HCT116 (cell line): ENCODE measurements around the gene PFKM. TPM values are rescaled to one million over a fixed set of nuclear protein-coding genes. Genes with fewer than 3 reads are reported as not detected.

Experiments
- ATAC-seq: fragments of 200-7000 bp; cut with Tn5 transposase; 2 replicates; pipeline ENCODE4 v1.9.1; 2020; ENCODE audit warnings: mild to moderate bottlenecking, moderate library complexity
- BruUV-seq: library from RNA; stranded (reverse); fragments of 400-500 nt; replicated peaks from 2 replicates; lab custom pipeline; 2021; lab: Mats Ljungman, UMichigan
- CTCF ChIA-PET: fragments of 300-600 bp; sonication (Branson Sonifier 250); formaldehyde crosslinking; loops from one replicate; lab custom pipeline; 2021; ENCODE audit warnings: antibody characterized with exemption; lab: Charles Lee
- POLR2A ChIA-PET: fragments of 300-600, 350-600 bp; sonication (Branson Sonifier 250); formaldehyde crosslinking; loops from one replicate; lab custom pipeline; 2021; ENCODE audit warnings: antibody characterized with exemption; lab: Charles Lee
- RAD21 ChIA-PET, 2 experiments: fragments of 300-600 bp; sonication (Branson Sonifier 250); formaldehyde crosslinking; loops; one replicate each; lab custom pipeline; 2023; ENCODE audit warnings: low total read pairs in 2 of 2; ENCODE audit not compliant: uncharacterized antibody in 2 of 2, unreplicated experiment in 2 of 2, low non-redundant PET in 1 of 2; lab: Charles Lee
- DNase-seq: peaks from one replicate; pipeline ENCODE4 v3.0.0-alpha.2; 2010; ENCODE audit warnings: low read depth, low spot score
- H2AFZ ChIP-seq: fragments of 200-600 bp; shearing (Covaris generic), sonication (generic); 2 replicates; pipeline ENCODE4 v1.6.1; 2017; ENCODE audit warnings: low read depth, mixed run types, mixed read lengths, antibody characterized with exemption, low read length; ENCODE audit not compliant: poor library complexity, severe bottlenecking
- H3K27ac ChIP-seq: 2 replicates; pipeline ENCODE4 v1.5.1; 2012; ENCODE audit warnings: low read depth, low read length
- H3K27me3 ChIP-seq: fragments of 200-600 bp; sonication (generic); 2 replicates; pipeline ENCODE4 v1.6.1; 2016; ENCODE audit warnings: mixed run types, low read length, mixed read lengths; ENCODE audit not compliant: insufficient read depth
- H3K36me3 ChIP-seq, 2 experiments: fragments of 200-500 bp in 1 of 2; fragments of 200-600 bp in 1 of 2; sonication (Bioruptor generic) in 1 of 2; sonication (generic) in 1 of 2; 2 replicates each; pipeline versions ENCODE4 v1.5.1 to v1.6.1; 2014 to 2016; ENCODE audit warnings: low read length in 2 of 2, inconsistent platforms in 1 of 2, mixed read lengths in 1 of 2, mixed run types in 1 of 2; ENCODE audit not compliant: insufficient read depth in 2 of 2, control insufficient read depth in 1 of 2
- H3K4me1 ChIP-seq, 2 experiments: fragments of 200-600 bp in 1 of 2; sonication (generic) in 1 of 2; 2 replicates each; pipeline versions ENCODE4 v1.5.1 to v1.6.1; 2012 to 2017; ENCODE audit warnings: low read length in 2 of 2, inconsistent platforms in 1 of 2, mild to moderate bottlenecking in 1 of 2, mixed read lengths in 1 of 2, mixed run types in 1 of 2, moderate library complexity in 1 of 2; ENCODE audit not compliant: insufficient read depth in 2 of 2, control insufficient read depth in 1 of 2
- H3K4me2 ChIP-seq: fragments of 200-600 bp; sonication (generic); 2 replicates; pipeline ENCODE4 v1.6.1; 2017; ENCODE audit warnings: mixed run types, low read length, mixed read lengths
- H3K4me3 ChIP-seq, 2 experiments: fragments of 200-600 bp in 1 of 2; sonication (generic) in 1 of 2; replicated peaks in 1 of 2; 2 replicates each; pipeline ENCODE4 v1.5.1; 2011 to 2016; ENCODE audit warnings: low read length in 2 of 2, control low read depth in 1 of 2, low read depth in 1 of 2, mild to moderate bottlenecking in 1 of 2, mixed read lengths in 1 of 2, mixed run types in 1 of 2
- H3K79me2 ChIP-seq: fragments of 200-600 bp; sonication (generic); 2 replicates; pipeline ENCODE4 v1.6.1; 2017; ENCODE audit warnings: mild to moderate bottlenecking, mixed run types, low read length, moderate library complexity, mixed read lengths; ENCODE audit not compliant: insufficient read depth
- H3K9ac ChIP-seq: fragments of 200-600 bp; sonication (generic); 2 replicates; pipeline ENCODE4 v1.6.1; 2016; ENCODE audit warnings: low read length, mixed read lengths
- H3K9me2 ChIP-seq: fragments of 200-600 bp; sonication (generic), shearing (Covaris generic); 2 replicates; pipeline ENCODE4 v1.6.1; 2017; ENCODE audit warnings: mixed run types, mild to moderate bottlenecking, moderate library complexity; ENCODE audit not compliant: insufficient read depth
- H3K9me3 ChIP-seq, 2 experiments: fragments of 200-500 bp in 1 of 2; fragments of 200-600 bp in 1 of 2; sonication (Bioruptor generic) in 1 of 2; sonication (generic) in 1 of 2; 2 replicates each; pipeline ENCODE4 v1.6.1; 2014 to 2017; ENCODE audit warnings: low read length in 2 of 2, mixed read lengths in 2 of 2, inconsistent platforms in 1 of 2, low read depth in 1 of 2, mild to moderate bottlenecking in 1 of 2, mixed run types in 1 of 2, moderate library complexity in 1 of 2; ENCODE audit not compliant: control insufficient read depth in 1 of 2, insufficient read depth in 1 of 2
- H4K20me1 ChIP-seq: fragments of 200-600 bp; sonication (generic), shearing (Covaris generic); 2 replicates; pipeline ENCODE4 v1.6.1; 2017; ENCODE audit warnings: mixed run types, mild to moderate bottlenecking, moderate library complexity; ENCODE audit not compliant: insufficient read depth
- CBX3 ChIP-seq: IDR thresholded peaks from 2 replicates; pipeline ENCODE4 v1.6.1; 2012; ENCODE audit warnings: low read depth
- CEBPB ChIP-seq: IDR thresholded peaks from 2 replicates; pipeline ENCODE4 v1.6.1; 2012; ENCODE audit warnings: low read depth
- ELF1 ChIP-seq: IDR thresholded peaks from 2 replicates; pipeline ENCODE4 v1.6.1; 2012; ENCODE audit warnings: low read depth, borderline replicate concordance
- EZH2 ChIP-seq: fragments of 200-600 bp; sonication (generic); IDR thresholded peaks from 2 replicates; pipeline ENCODE4 v1.6.1; 2017; ENCODE audit warnings: antibody characterized with exemption, mixed run types
- EZH2phosphoT487 ChIP-seq: fragments of 200-600 bp; IDR thresholded peaks from 2 replicates; pipeline ENCODE4 v1.6.1; 2018; ENCODE audit warnings: antibody characterized with exemption, borderline replicate concordance
- JUND ChIP-seq: IDR thresholded peaks from 2 replicates; pipeline ENCODE4 v1.6.1; 2012
- POLR2A ChIP-seq: IDR thresholded peaks from 2 replicates; pipeline ENCODE4 v1.7.0; 2011; ENCODE audit warnings: borderline replicate concordance; ENCODE audit not compliant: insufficient read depth, insufficient read length; ENCODE audit errors: extremely low read depth
- SIN3A ChIP-seq: IDR thresholded peaks from 2 replicates; pipeline ENCODE4 v1.6.1; 2012; ENCODE audit warnings: low read depth
- TCF7L2 ChIP-seq: IDR thresholded peaks from 2 replicates; pipeline ENCODE4 v1.7.0; 2011; ENCODE audit warnings: borderline replicate concordance, inconsistent platforms; ENCODE audit not compliant: insufficient read depth, insufficient read length; ENCODE audit errors: extremely low read depth
- ZBTB33 ChIP-seq: IDR thresholded peaks from 2 replicates; pipeline ENCODE4 v1.6.1; 2011; ENCODE audit warnings: mild to moderate bottlenecking, low read length, moderate library complexity; ENCODE audit not compliant: insufficient replicate concordance; ENCODE audit errors: extremely low read depth
- ZFX ChIP-seq: fragments of 450-650 bp; IDR thresholded peaks from 2 replicates; pipeline ENCODE4 v1.6.1; 2017
- ZNF274 ChIP-seq: fragments of 200-500 bp; sonication (Bioruptor generic); IDR thresholded peaks from 2 replicates; pipeline ENCODE4 v1.6.1; 2014; ENCODE audit warnings: mild to moderate bottlenecking, low read depth, low read length, inconsistent platforms
- intact Hi-C: fragments of 100-400 bp; cut with micrococcal nuclease; formaldehyde crosslinking; loops from 2 replicates; pipeline ENCODE4 v1.10.0; 2022
- total RNA-seq: library from RNA; stranded (reverse); gene quantifications from one replicate; pipeline ENCODE4 v1.2.1, GENCODE V29; 2021; ENCODE audit not compliant: unreplicated experiment
- TF ChIP-seq, protein P1 (sequence below), 3 experiments: fragments of 200-600 bp in 1 of 3; sonication (generic) in 1 of 3; IDR thresholded peaks in 2 of 3; conservative IDR thresholded peaks in 1 of 3; 2 replicates each; pipeline ENCODE4 v1.5.1; 2012 to 2017; ENCODE audit warnings: low read depth in 2 of 3, low read length in 2 of 3, antibody characterized with exemption in 1 of 3, borderline replicate concordance in 1 of 3, control low read depth in 1 of 3, mild to moderate bottlenecking in 1 of 3, mixed read lengths in 1 of 3, mixed run types in 1 of 3, moderate library complexity in 1 of 3; ENCODE audit not compliant: insufficient read depth in 1 of 3

Gene PFKM
- total RNA-seq, 1 experiment from 2014 or later: 144 TPM

DNA sequence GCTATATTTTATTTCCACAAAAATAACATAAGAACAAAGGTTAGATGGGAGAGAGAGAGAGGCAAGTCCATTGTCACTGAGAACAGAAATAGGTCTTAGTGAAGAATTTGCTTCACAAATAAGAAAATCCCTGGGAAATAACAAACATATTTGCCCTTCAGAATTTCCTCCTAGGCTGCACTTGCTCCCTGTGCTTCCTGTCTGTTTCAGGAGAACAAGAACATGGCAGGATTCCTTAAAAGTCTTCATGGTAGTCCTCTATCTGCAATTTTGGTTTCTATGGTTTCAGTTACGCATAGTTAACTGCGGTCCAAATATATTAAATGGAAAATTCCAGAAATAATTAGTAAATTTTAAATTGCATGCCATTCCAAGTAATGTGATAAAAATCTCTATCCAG, 47.4 kb upstream of the PFKM start:
- no peak overlapping the region for H2AFZ ChIP-seq
- DNase-seq: no peak
- ChIA-PET RAD21 (no interaction called here), CTCF (no interaction called here), POLR2A (no interaction called here)
- H3K79me2 ChIP-seq: no peaks in the 10 kb centered on the region
- H3K4me2 ChIP-seq: no peak overlapping the region
- no peak for ATAC-seq
- peaks cover 17 to 30% of the 10 kb centered on the region in 2 experiments; a peak in 3 of 4 replicates for H3K36me3 ChIP-seq
- no peaks in the 10 kb centered on the region for H3K9me2 ChIP-seq
- H3K27me3 ChIP-seq: no peaks in the 10 kb centered on the region
- BruUV-seq: no TSS peak
- H3K9me3 ChIP-seq: no peaks in the 10 kb centered on the region
- H4K20me1 ChIP-seq: no peaks in the 10 kb centered on the region
- H3K4me3 ChIP-seq: no peak overlapping the region
- intact Hi-C loops: no loop called here
- H3K9ac ChIP-seq: no peak overlapping the region
- H3K4me1 ChIP-seq: no peaks in the 10 kb centered on the region
- H3K27ac ChIP-seq: no peak overlapping the region
- no peak for TF ChIP-seq POLR2A
- TF ChIP-seq EZH2phosphoT487: no peak
- TF ChIP-seq, all 23 proteins: peak for 0

- DNase-seq (no peak), ATAC-seq (no peak)
- RAD21 ChIA-PET: no interaction called here
- no peaks in the 10 kb centered on the region for H3K9me3 ChIP-seq
- H3K4me1 ChIP-seq: no peaks in the 10 kb centered on the region
- H3K27me3 ChIP-seq: no peaks in the 10 kb centered on the region
- H3K9ac ChIP-seq: no peak overlapping the region
- H4K20me1 ChIP-seq: no peaks in the 10 kb centered on the region
- intact Hi-C loops: no loop called here
- no peak overlapping the region for H3K4me2 ChIP-seq
- H3K36me3 ChIP-seq: peaks cover 13 to 30% of the 10 kb centered on the region in 2 experiments; a peak in 3 of 4 replicates
- CTCF ChIA-PET: no interaction called here
- BruUV-seq: no TSS peak
- POLR2A ChIA-PET: no interaction called here
- no peaks in the 10 kb centered on the region for H3K9me2 ChIP-seq
- H3K4me3 ChIP-seq: no peak overlapping the region
- no peaks in the 10 kb centered on the region for H3K79me2 ChIP-seq
- no peak overlapping the region for H3K27ac ChIP-seq
- no peak overlapping the region for H2AFZ ChIP-seq
- TF ChIP-seq ZFX (no peak), SIN3A (no peak), JUND (no peak), ZBTB33 (no peak), ELF1 (no peak), ZNF274 (no peak), EZH2phosphoT487 (no peak), POLR2A (no peak), EZH2 (no peak), CEBPB (no peak), CBX3 (no peak), TCF7L2 (no peak)
- TF ChIP-seq, protein P1, sequence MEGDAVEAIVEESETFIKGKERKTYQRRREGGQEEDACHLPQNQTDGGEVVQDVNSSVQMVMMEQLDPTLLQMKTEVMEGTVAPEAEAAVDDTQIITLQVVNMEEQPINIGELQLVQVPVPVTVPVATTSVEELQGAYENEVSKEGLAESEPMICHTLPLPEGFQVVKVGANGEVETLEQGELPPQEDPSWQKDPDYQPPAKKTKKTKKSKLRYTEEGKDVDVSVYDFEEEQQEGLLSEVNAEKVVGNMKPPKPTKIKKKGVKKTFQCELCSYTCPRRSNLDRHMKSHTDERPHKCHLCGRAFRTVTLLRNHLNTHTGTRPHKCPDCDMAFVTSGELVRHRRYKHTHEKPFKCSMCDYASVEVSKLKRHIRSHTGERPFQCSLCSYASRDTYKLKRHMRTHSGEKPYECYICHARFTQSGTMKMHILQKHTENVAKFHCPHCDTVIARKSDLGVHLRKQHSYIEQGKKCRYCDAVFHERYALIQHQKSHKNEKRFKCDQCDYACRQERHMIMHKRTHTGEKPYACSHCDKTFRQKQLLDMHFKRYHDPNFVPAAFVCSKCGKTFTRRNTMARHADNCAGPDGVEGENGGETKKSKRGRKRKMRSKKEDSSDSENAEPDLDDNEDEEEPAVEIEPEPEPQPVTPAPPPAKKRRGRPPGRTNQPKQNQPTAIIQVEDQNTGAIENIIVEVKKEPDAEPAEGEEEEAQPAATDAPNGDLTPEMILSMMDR (IDR thresholded peaks at IDR 0.05 in 2 of 3, conservative IDR thresholded peaks at IDR 0.05 in 1 of 3; ENCODE audit: borderline replicate concordance in 1 of 3, insufficient read depth in 1 of 3, low read depth in 2 of 3, low read length in 2 of 3): no peak
Measured at GRCh38 chr12:48072266-48072665, 46.9 kb upstream of the PFKM start.
